ENCODE data around the gene EHMT2.

EHMT2 gene

GRCh38 chr6:31899882-31900722 is 2.6 kb upstream of the EHMT2 start (continued):
- TF ChIP-seq MYNN (tag by site-specific recombination; IDR thresholded peaks at IDR 0.05; ENCODE audit: borderline replicate concordance) (no peak), ZNF416 (tag by site-specific recombination; IDR thresholded peaks at IDR 0.05) (no peak), ZNF19 (tag by site-specific recombination; IDR thresholded peaks at IDR 0.05; ENCODE audit: low read depth) (no peak), ZNF394 (tag by site-specific recombination; IDR thresholded peaks at IDR 0.05; ENCODE audit: borderline replicate concordance) (no peak), ZNF324 (tag by site-specific recombination; IDR thresholded peaks at IDR 0.05) (no peak), ZNF626 (tag by site-specific recombination; IDR thresholded peaks at IDR 0.05) (no peak), ZNF549 (tag by site-specific recombination; IDR thresholded peaks at IDR 0.05) (no peak), HOXA7 (CRISPR knock-in tag; IDR thresholded peaks at IDR 0.05; ENCODE audit: borderline replicate concordance) (no peak), ZNF785 (tag by site-specific recombination; IDR thresholded peaks at IDR 0.05) (no peak), TCF7L2 (IDR thresholded peaks at IDR 0.05; ENCODE audit: borderline replicate concordance, low read depth, low read length) (no peak), ZNF341 (tag by site-specific recombination; IDR thresholded peaks at IDR 0.05; ENCODE audit: low read depth) (no peak), HIC1 (tag by site-specific recombination; IDR thresholded peaks at IDR 0.05) (peak; percentile 31; the same call in 1 of the 2 replicates), ZNF658 (tag by site-specific recombination; IDR thresholded peaks at IDR 0.05) (no peak), KLF17 (tag by site-specific recombination; IDR thresholded peaks at IDR 0.05) (no peak), ZNF701 (tag by site-specific recombination; IDR thresholded peaks at IDR 0.05) (no peak), CTCF (tag by site-specific recombination; IDR thresholded peaks at IDR 0.05) (no peak), ZIC2 (tag by site-specific recombination; IDR thresholded peaks at IDR 0.05) (peak; percentile 21; the same call in 1 of the 2 replicates), ZNF366 (tag by site-specific recombination; conservative IDR thresholded peaks at IDR 0.05) (no peak), SETDB1 (IDR thresholded peaks at IDR 0.05; ENCODE audit: insufficient read length, low read length) (no peak), BCL6B (tag by site-specific recombination; IDR thresholded peaks at IDR 0.05) (no peak), ZNF776 (tag by site-specific recombination; IDR thresholded peaks at IDR 0.05; ENCODE audit: borderline replicate concordance) (no peak), GLIS1 (tag by site-specific recombination; IDR thresholded peaks at IDR 0.05) (peak; percentile 90), GLIS2 (tag by site-specific recombination; IDR thresholded peaks at IDR 0.05) (peak; percentile 82), ZNF670 (tag by site-specific recombination; IDR thresholded peaks at IDR 0.05; ENCODE audit: low read depth) (no peak), SCRT2 (tag by site-specific recombination; IDR thresholded peaks at IDR 0.05) (no peak)
- TF ChIP-seq, protein P1, sequence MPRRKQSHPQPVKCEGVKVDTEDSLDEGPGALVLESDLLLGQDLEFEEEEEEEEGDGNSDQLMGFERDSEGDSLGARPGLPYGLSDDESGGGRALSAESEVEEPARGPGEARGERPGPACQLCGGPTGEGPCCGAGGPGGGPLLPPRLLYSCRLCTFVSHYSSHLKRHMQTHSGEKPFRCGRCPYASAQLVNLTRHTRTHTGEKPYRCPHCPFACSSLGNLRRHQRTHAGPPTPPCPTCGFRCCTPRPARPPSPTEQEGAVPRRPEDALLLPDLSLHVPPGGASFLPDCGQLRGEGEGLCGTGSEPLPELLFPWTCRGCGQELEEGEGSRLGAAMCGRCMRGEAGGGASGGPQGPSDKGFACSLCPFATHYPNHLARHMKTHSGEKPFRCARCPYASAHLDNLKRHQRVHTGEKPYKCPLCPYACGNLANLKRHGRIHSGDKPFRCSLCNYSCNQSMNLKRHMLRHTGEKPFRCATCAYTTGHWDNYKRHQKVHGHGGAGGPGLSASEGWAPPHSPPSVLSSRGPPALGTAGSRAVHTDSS (tag by site-specific recombination; IDR thresholded peaks at IDR 0.05), result peak; percentile 85
- TF ChIP-seq, protein P2, sequence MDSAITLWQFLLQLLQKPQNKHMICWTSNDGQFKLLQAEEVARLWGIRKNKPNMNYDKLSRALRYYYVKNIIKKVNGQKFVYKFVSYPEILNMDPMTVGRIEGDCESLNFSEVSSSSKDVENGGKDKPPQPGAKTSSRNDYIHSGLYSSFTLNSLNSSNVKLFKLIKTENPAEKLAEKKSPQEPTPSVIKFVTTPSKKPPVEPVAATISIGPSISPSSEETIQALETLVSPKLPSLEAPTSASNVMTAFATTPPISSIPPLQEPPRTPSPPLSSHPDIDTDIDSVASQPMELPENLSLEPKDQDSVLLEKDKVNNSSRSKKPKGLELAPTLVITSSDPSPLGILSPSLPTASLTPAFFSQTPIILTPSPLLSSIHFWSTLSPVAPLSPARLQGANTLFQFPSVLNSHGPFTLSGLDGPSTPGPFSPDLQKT (IDR thresholded peaks at IDR 0.05; ENCODE audit: borderline replicate concordance, low read depth, low read length), result no peak
- TF ChIP-seq, protein P3, sequence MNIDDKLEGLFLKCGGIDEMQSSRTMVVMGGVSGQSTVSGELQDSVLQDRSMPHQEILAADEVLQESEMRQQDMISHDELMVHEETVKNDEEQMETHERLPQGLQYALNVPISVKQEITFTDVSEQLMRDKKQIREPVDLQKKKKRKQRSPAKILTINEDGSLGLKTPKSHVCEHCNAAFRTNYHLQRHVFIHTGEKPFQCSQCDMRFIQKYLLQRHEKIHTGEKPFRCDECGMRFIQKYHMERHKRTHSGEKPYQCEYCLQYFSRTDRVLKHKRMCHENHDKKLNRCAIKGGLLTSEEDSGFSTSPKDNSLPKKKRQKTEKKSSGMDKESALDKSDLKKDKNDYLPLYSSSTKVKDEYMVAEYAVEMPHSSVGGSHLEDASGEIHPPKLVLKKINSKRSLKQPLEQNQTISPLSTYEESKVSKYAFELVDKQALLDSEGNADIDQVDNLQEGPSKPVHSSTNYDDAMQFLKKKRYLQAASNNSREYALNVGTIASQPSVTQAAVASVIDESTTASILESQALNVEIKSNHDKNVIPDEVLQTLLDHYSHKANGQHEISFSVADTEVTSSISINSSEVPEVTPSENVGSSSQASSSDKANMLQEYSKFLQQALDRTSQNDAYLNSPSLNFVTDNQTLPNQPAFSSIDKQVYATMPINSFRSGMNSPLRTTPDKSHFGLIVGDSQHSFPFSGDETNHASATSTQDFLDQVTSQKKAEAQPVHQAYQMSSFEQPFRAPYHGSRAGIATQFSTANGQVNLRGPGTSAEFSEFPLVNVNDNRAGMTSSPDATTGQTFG (tag by site-specific recombination; IDR thresholded peaks at IDR 0.05; ENCODE audit: borderline replicate concordance), result no peak
